GM12864 (cell line): ENCODE data around the gene PPP1R11.

Experiments used
- DNase-seq: peaks from one replicate; pipeline ENCODE4 v3.0.0-alpha.2; 2011; ENCODE audit warnings: low read depth
- H3K4me3 ChIP-seq: 2 replicates; pipeline ENCODE4 v1.5.1; 2011; ENCODE audit warnings: mild to moderate bottlenecking, low read depth, low read length, control low read depth
- CTCF ChIP-seq: IDR thresholded peaks from 2 replicates; pipeline ENCODE4 v1.5.1; 2011; ENCODE audit warnings: low read depth, mild to moderate bottlenecking, moderate library complexity, low read length, control low read depth, inconsistent platforms; ENCODE audit errors: missing control alignments

PPP1R11 gene

GRCh38 chr6:30103872-30104179, 36.8 kb downstream of the PPP1R11 start:
- no peak for DNase-seq
- no peak for TF ChIP-seq CTCF
- no peak overlapping the region for H3K4me3 ChIP-seq

GRCh38 chr6:30104661-30105060, 37.7 kb downstream of the PPP1R11 start:
- H3K4me3 ChIP-seq = no peak overlapping the region
- no peak for DNase-seq
- no peak for TF ChIP-seq CTCF

GRCh38 chr6:30111266-30111856, 44.4 kb downstream of the PPP1R11 start:
- no peak for TF ChIP-seq CTCF
- no peak overlapping the region for H3K4me3 ChIP-seq
- DNase-seq = no peak

GRCh38 chr6:30112402-30112994, 45.5 kb downstream of the PPP1R11 start:
- no peak for TF ChIP-seq CTCF
- no peak for DNase-seq
- no peak overlapping the region for H3K4me3 ChIP-seq

DNA sequence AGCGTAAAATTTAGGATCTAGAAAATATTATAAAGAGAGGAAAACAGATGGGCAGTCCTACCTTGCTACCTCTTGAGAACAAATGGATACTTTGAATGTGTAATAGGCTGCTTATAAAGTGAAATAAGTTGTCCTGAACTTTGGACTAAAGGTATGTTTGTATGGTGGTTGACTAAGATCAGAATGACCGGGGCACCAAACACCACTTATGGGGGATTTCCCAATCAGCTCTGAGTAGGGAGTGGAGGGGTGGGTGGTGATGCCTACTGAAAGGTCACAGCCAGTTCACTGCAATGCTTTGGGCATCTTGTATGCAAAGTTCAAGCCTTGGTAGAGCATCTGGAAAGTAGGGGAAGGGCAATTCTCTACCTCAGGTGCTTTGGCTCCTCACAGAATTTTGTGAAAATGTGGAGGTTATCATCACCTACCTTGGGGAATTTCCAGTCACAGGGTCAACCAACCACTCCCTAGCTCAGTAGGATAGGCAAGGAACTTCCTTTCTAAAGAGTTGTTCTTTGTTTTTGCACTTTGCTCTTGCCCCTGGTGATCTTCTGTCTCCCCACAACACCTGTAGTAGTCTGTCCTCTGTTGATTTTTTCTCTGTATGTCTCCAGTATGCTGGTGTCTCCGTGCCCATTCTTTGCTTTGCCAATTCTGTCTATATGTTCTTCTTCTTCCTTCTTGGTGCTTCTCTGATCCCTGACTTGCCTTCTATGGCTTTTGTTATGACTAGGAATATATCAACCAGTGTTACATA, 46.2 kb downstream of the PPP1R11 start, which contains the start of gene TRIM31:
Gene TRIM31 (minus strand): TSS at position 88 of the 757 bp plus-strand sequence. CDS start 285 bp downstream, outside the sequence.
- TF ChIP-seq CTCF = no peak
- H3K4me3 ChIP-seq = no peak within 1 kb of the TSS; the same call in 1 of the 2 replicates
- DNase-seq = peak; percentile 26

GRCh38 chr6:30113841-30114240, 46.8 kb downstream of the PPP1R11 start:
- DNase-seq = no peak
- TF ChIP-seq CTCF = no peak
- H3K4me3 ChIP-seq = no peak overlapping the region
